Caco-2 (cell line): ENCODE data around the gene MPO. TPM values are rescaled to one million over a fixed set of nuclear protein-coding genes. Genes with fewer than 3 reads are reported as not detected.

ENCODE experiments used
- BruUV-seq: library from RNA; stranded (reverse); fragments of 400-500 nt; replicated peaks from 2 replicates; lab custom pipeline; 2021; lab: Mats Ljungman, UMichigan
- CTCF ChIA-PET: fragments of 300-600 bp; sonication (Branson Sonifier 250); formaldehyde crosslinking; loops from one replicate; lab custom pipeline; 2022; ENCODE audit warnings: antibody characterized with exemption; lab: Charles Lee
- POLR2A ChIA-PET: fragments of 300-600 bp; sonication (Branson Sonifier 250); formaldehyde crosslinking; loops from one replicate; lab custom pipeline; 2022; ENCODE audit warnings: antibody characterized with exemption; lab: Charles Lee
- DNase-seq, 2 experiments: peaks; one replicate each; pipeline versions ENCODE4 v3.0.0 to v3.0.0-alpha.2; 2020 to 2022
- H3K27me3 ChIP-seq: replicated peaks from 2 replicates; pipeline ENCODE4 v1.6.0; 2011; ENCODE audit warnings: low read length; ENCODE audit not compliant: control insufficient read depth, insufficient read depth
- H3K36me3 ChIP-seq: 2 replicates; pipeline ENCODE4 v1.5.1; 2011; ENCODE audit warnings: low read length; ENCODE audit not compliant: control insufficient read depth, insufficient read depth
- H3K4me1 ChIP-seq: fragments of 250-450 bp; sonication (Bioruptor Pico); 2 replicates; pipeline ENCODE4 v1.5.1; 2020; ENCODE audit warnings: mild to moderate bottlenecking
- H3K4me3 ChIP-seq: 2 replicates; pipeline ENCODE4 v1.5.1; 2011; ENCODE audit warnings: low read depth, mild to moderate bottlenecking, control low read depth, low read length
- H3K9me3 ChIP-seq: fragments of 250-450 bp; sonication (Bioruptor Pico); 2 replicates; pipeline ENCODE4 v1.5.1; 2020; ENCODE audit warnings: mild to moderate bottlenecking, moderate library complexity
- H3K27ac Mint-ChIP-seq: one replicate; pipeline ENCODE4 v1.8.0; 2022; ENCODE audit warnings: mixed read lengths; ENCODE audit not compliant: unreplicated experiment
- H3K27me3 Mint-ChIP-seq: one replicate; pipeline ENCODE4 v1.8.0; 2022; ENCODE audit warnings: mixed read lengths; ENCODE audit not compliant: insufficient read depth, unreplicated experiment
- H3K36me3 Mint-ChIP-seq: one replicate; pipeline ENCODE4 v1.8.0; 2022; ENCODE audit warnings: mild to moderate bottlenecking, mixed read lengths; ENCODE audit not compliant: insufficient read depth, unreplicated experiment
- H3K4me1 Mint-ChIP-seq: one replicate; pipeline ENCODE4 v1.8.0; 2022; ENCODE audit warnings: low read depth, mixed read lengths; ENCODE audit not compliant: unreplicated experiment
- H3K4me3 Mint-ChIP-seq: one replicate; pipeline ENCODE4 v1.8.0; 2022; ENCODE audit warnings: mild to moderate bottlenecking, moderate library complexity, mixed read lengths; ENCODE audit not compliant: unreplicated experiment
- H3K9me3 Mint-ChIP-seq: one replicate; pipeline ENCODE4 v1.8.0; 2022; ENCODE audit warnings: mixed read lengths; ENCODE audit not compliant: unreplicated experiment
- CTCF ChIP-seq, 2 experiments: fragments of 200-600 bp in 1 of 2; IDR thresholded peaks; 1 replicate in 1 of 2; 2 replicates in 1 of 2; pipeline versions ENCODE4 v1.5.1 to v1.8.0; 2011 to 2022; ENCODE audit warnings: antibody characterized with exemption in 1 of 2, control low read depth in 1 of 2, inconsistent platforms in 1 of 2, low read depth in 1 of 2, low read length in 1 of 2, mild to moderate bottlenecking in 1 of 2, moderate library complexity in 1 of 2; ENCODE audit not compliant: insufficient read depth in 1 of 2, severe bottlenecking in 1 of 2, unreplicated experiment in 1 of 2
- intact Hi-C: fragments of 100-400 bp; cut with micrococcal nuclease; formaldehyde crosslinking; loops from one replicate; pipeline ENCODE4 v1.10.0; 2022; ENCODE audit not compliant: unreplicated experiment
- total RNA-seq: library from RNA; stranded (reverse); gene quantifications from 2 replicates; pipeline ENCODE4 v1.2.3, GENCODE V29; 2022

The MPO gene
- total RNA-seq, 1 experiment from 2014 or later, result 0.23 TPM

GRCh38 chr17:58233543-58233942 lies 47.2 kb downstream of the MPO start:
- H3K27me3 ChIP-seq, result no peaks in the 10 kb centered on the region; the same call in none of the 2 replicates
- Mint-ChIP-seq H3K27ac (no peak overlapping the region), H3K27me3 (peaks cover 17% of the 10 kb centered on the region), H3K4me3 (no peak overlapping the region), H3K4me1 (no peaks in the 10 kb centered on the region), H3K9me3 (no peaks in the 10 kb centered on the region), H3K36me3 (no peaks in the 10 kb centered on the region)
- POLR2A ChIA-PET, result no interaction called here
- no peak overlapping the region for H3K4me3 ChIP-seq
- no TSS peak for BruUV-seq
- CTCF ChIA-PET, result no interaction called here
- no peaks in the 10 kb centered on the region for H3K4me1 ChIP-seq
- H3K9me3 ChIP-seq, result no peaks in the 10 kb centered on the region; the same call in 1 of the 2 replicates
- DNase-seq, result no peak
- intact Hi-C loops, result no loop called here
- no peak for TF ChIP-seq CTCF (IDR thresholded peaks at IDR 0.05; ENCODE audit: insufficient read depth in 1 of 2, low read depth in 1 of 2, low read length in 1 of 2, severe bottlenecking in 1 of 2, unreplicated experiment in 1 of 2)
- H3K36me3 ChIP-seq, result no peaks in the 10 kb centered on the region

- Mint-ChIP-seq H3K9me3 (no peaks in the 10 kb centered on the region), H3K27me3 (peaks cover 17% of the 10 kb centered on the region), H3K27ac (no peak overlapping the region), H3K4me1 (no peaks in the 10 kb centered on the region), H3K4me3 (no peak overlapping the region), H3K36me3 (no peaks in the 10 kb centered on the region)
- BruUV-seq, result no TSS peak
- no peaks in the 10 kb centered on the region for H3K4me1 ChIP-seq
- H3K27me3 ChIP-seq, result no peaks in the 10 kb centered on the region; the same call in none of the 2 replicates
- DNase-seq, result no peak
- POLR2A ChIA-PET, result no interaction called here
- intact Hi-C loops, result no loop called here
- no peaks in the 10 kb centered on the region for H3K36me3 ChIP-seq
- H3K4me3 ChIP-seq, result no peak overlapping the region
- no peak for TF ChIP-seq CTCF (IDR thresholded peaks at IDR 0.05; ENCODE audit: insufficient read depth in 1 of 2, low read depth in 1 of 2, low read length in 1 of 2, severe bottlenecking in 1 of 2, unreplicated experiment in 1 of 2)
- H3K9me3 ChIP-seq, result no peaks in the 10 kb centered on the region; the same call in 1 of the 2 replicates
- CTCF ChIA-PET, result interaction anchor here (0.7 kb wide), 1 partner anchor 111 kb away, joined by 3 read pairs; no protein-coding TSS in a partner anchor
Observed at GRCh38 chr17:58232707-58233156, 48.0 kb downstream of the MPO start.

- CTCF ChIA-PET, result interaction anchor here (1.4 kb wide), 1 partner anchor 18 kb away, joined by 5 read pairs; no protein-coding TSS in a partner anchor
- BruUV-seq, result no TSS peak
- no peak for DNase-seq
- Mint-ChIP-seq H3K27ac (no peak overlapping the region), H3K4me1 (no peaks in the 10 kb centered on the region), H3K27me3 (peaks cover 17% of the 10 kb centered on the region), H3K9me3 (no peaks in the 10 kb centered on the region), H3K4me3 (no peak overlapping the region), H3K36me3 (no peaks in the 10 kb centered on the region)
- POLR2A ChIA-PET, result no interaction called here
- Histone ChIP-seq H3K27me3 (no peaks in the 10 kb centered on the region; the same call in none of the 2 replicates), H3K36me3 (no peaks in the 10 kb centered on the region), H3K9me3 (no peaks in the 10 kb centered on the region; the same call in 1 of the 2 replicates), H3K4me1 (no peaks in the 10 kb centered on the region), H3K4me3 (no peak overlapping the region)
- intact Hi-C loops, result no loop called here
- TF ChIP-seq CTCF (IDR thresholded peaks at IDR 0.05; ENCODE audit: insufficient read depth in 1 of 2, low read depth in 1 of 2, low read length in 1 of 2, severe bottlenecking in 1 of 2, unreplicated experiment in 1 of 2), result no peak
Observed at GRCh38 chr17:58231641-58232040, 49.1 kb downstream of the MPO start.
